ENCODE data around the gene KIF3C.

GRCh38 chr2:25971596-25971995, 10.7 kb downstream of the KIF3C start:
- TF ChIP-seq CTCF (conservative IDR thresholded peaks at IDR 0.05; ENCODE audit: low read depth, low read length) = no peak
- TF ChIP-seq EZH2phosphoT487 (IDR thresholded peaks at IDR 0.05; ENCODE audit: borderline replicate concordance, low read length) = no peak

Measured in PC-3 (cell line).